Activated T-cell treated with anti-CD3 and anti-CD28 coated beads, Interleukin-2, amount 50 U/mL, for 1 hour (primary cell): Measurements from ENCODE around the gene RPS6KA4.
"Not testable (repeated sequence)": the region's sequence is repeated elsewhere in the genome, so short reads cannot be mapped to it uniquely, and the experiment has no call there.

Source experiments
- DNase-seq: peaks from one replicate; pipeline ENCODE4 v3.0.0-alpha.2; 2020

Gene RPS6KA4

GRCh38 chr11:64358907-64359711, at the start of gene RPS6KA4:
RPS6KA4 (plus strand) TSS chr11:64359162; CDS start chr11:64359236, 74 bp downstream.
- DNase-seq = peak; percentile 63

- no peak for DNase-seq
Measured at GRCh38 chr11:64312947-64313346, 46.0 kb upstream of the RPS6KA4 start.

GRCh38 chr11:64313491-64314145, 45.3 kb upstream of the RPS6KA4 start:
- DNase-seq = no peak

- DNase-seq = no peak
Measured at GRCh38 chr11:64314146-64314804, 44.7 kb upstream of the RPS6KA4 start.

- no peak for DNase-seq
Measured at GRCh38 chr11:64314805-64315561, 44.0 kb upstream of the RPS6KA4 start.

GRCh38 chr11:64315667-64316526, 43.1 kb upstream of the RPS6KA4 start:
- DNase-seq = not testable (repeated sequence)

- no peak for DNase-seq
Measured at GRCh38 chr11:64316672-64317324, 42.2 kb upstream of the RPS6KA4 start.

- DNase-seq = peak; percentile 87
Measured at GRCh38 chr11:64317325-64317960, 41.5 kb upstream of the RPS6KA4 start, which contains the start of gene TRMT112. TRMT112 (minus strand) TSS chr11:64317559; CDS start chr11:64317526, 33 bp downstream.

GRCh38 chr11:64317961-64318765, 40.8 kb upstream of the RPS6KA4 start, which contains the start of gene PRDX5:
PRDX5 (plus strand) TSS chr11:64318121; CDS start chr11:64318216, 95 bp downstream.
- peak; percentile 94 for DNase-seq

- DNase-seq = no peak
Measured at GRCh38 chr11:64318766-64319761, 39.9 kb upstream of the RPS6KA4 start.

GRCh38 chr11:64320556-64320955, 38.4 kb upstream of the RPS6KA4 start:
- DNase-seq = no peak

GRCh38 chr11:64321026-64321425, 37.9 kb upstream of the RPS6KA4 start:
- no peak for DNase-seq

- no peak for DNase-seq
Measured at GRCh38 chr11:64321533-64321932, 37.4 kb upstream of the RPS6KA4 start.

GRCh38 chr11:64322925-64323260, 36.1 kb upstream of the RPS6KA4 start:
- DNase-seq = no peak

- DNase-seq = no peak
Measured at GRCh38 chr11:64323373-64323772, 35.6 kb upstream of the RPS6KA4 start.

- not testable (repeated sequence) for DNase-seq
Measured at GRCh38 chr11:64323984-64324383, 35.0 kb upstream of the RPS6KA4 start.

- no peak for DNase-seq
Measured at GRCh38 chr11:64324692-64325469, 34.1 kb upstream of the RPS6KA4 start.

- no peak for DNase-seq
Measured at GRCh38 chr11:64327375-64327774, 31.6 kb upstream of the RPS6KA4 start.
